Suppressor macrophage treated with lipopolysaccharide for 4 hours (primary cell): ENCODE measurements around the gene ZNF488.

Source experiments
- DNase-seq: peaks from one replicate; pipeline ENCODE4 v3.0.0-alpha.2; 2020

Gene ZNF488

GRCh38 chr10:47381427-47382379, 2.4 kb downstream of the ZNF488 start:
- DNase-seq: no peak

GRCh38 chr10:47381103-47381395, 3.0 kb downstream of the ZNF488 start:
- DNase-seq: no peak

- no peak for DNase-seq
Observed at GRCh38 chr10:47380341-47381102, 3.6 kb downstream of the ZNF488 start.

- no peak for DNase-seq
Observed at GRCh38 chr10:47379901-47380300, 4.2 kb downstream of the ZNF488 start.

- no peak for DNase-seq
Observed at GRCh38 chr10:47379445-47379785, 4.7 kb downstream of the ZNF488 start.

GRCh38 chr10:47378606-47379444, 5.3 kb downstream of the ZNF488 start:
- DNase-seq: no peak

- no peak for DNase-seq
Observed at GRCh38 chr10:47378183-47378510, 5.9 kb downstream of the ZNF488 start.

- no peak for DNase-seq
Observed at GRCh38 chr10:47376522-47377220, 7.4 kb downstream of the ZNF488 start.

- no peak for DNase-seq
Observed at GRCh38 chr10:47374611-47375536, 9.2 kb downstream of the ZNF488 start.

- DNase-seq: no peak
Observed at GRCh38 chr10:47372726-47373125, 11.4 kb downstream of the ZNF488 start.

GRCh38 chr10:47371629-47372485, 12.2 kb downstream of the ZNF488 start:
- no peak for DNase-seq

GRCh38 chr10:47370878-47371277, 13.2 kb downstream of the ZNF488 start:
- no peak for DNase-seq

GRCh38 chr10:47370015-47370767, 13.9 kb downstream of the ZNF488 start:
- no peak for DNase-seq

GRCh38 chr10:47369251-47369894, 14.7 kb downstream of the ZNF488 start:
- no peak for DNase-seq

GRCh38 chr10:47368431-47369180, 15.5 kb downstream of the ZNF488 start:
- DNase-seq: no peak

GRCh38 chr10:47367646-47368045, 16.4 kb downstream of the ZNF488 start:
- DNase-seq: no peak

GRCh38 chr10:47366731-47367460, 17.2 kb downstream of the ZNF488 start:
- DNase-seq: no peak

- no peak for DNase-seq
Observed at GRCh38 chr10:47366181-47366631, 17.9 kb downstream of the ZNF488 start.
